ENCODE measurements around the gene FUBP3.
A peak's percentile ranks its signal among the peaks of the same experiment; 100 is the strongest.

FUBP3 gene

GRCh38 chr9:130578865-130579737, at the start of gene FUBP3:
Gene FUBP3, plus strand, starts transcription at chr9:130579577. Its CDS starts 104 bp downstream, at chr9:130579681.
- peak; percentile 83 for DNase-seq

GRCh38 chr9:130530938-130531337, 48.4 kb upstream of the FUBP3 start:
- DNase-seq, result no peak

- no peak for DNase-seq
Observed at GRCh38 chr9:130531670-130532069, 47.7 kb upstream of the FUBP3 start.

GRCh38 chr9:130532426-130533080, 46.8 kb upstream of the FUBP3 start:
- no peak for DNase-seq

- no peak for DNase-seq
Observed at GRCh38 chr9:130535818-130536521, 43.4 kb upstream of the FUBP3 start.

GRCh38 chr9:130536701-130537107, 42.7 kb upstream of the FUBP3 start:
- no peak for DNase-seq

GRCh38 chr9:130537346-130538050, 41.9 kb upstream of the FUBP3 start:
- DNase-seq, result no peak

GRCh38 chr9:130539420-130540223, 39.8 kb upstream of the FUBP3 start:
- no peak for DNase-seq

- DNase-seq, result no peak
Observed at GRCh38 chr9:130541533-130541932, 37.8 kb upstream of the FUBP3 start.

GRCh38 chr9:130542038-130542437, 37.3 kb upstream of the FUBP3 start:
- no peak for DNase-seq

GRCh38 chr9:130542457-130543228, 36.7 kb upstream of the FUBP3 start:
- no peak for DNase-seq

GRCh38 chr9:130543368-130543767, 36.0 kb upstream of the FUBP3 start:
- DNase-seq, result no peak

- no peak for DNase-seq
Observed at GRCh38 chr9:130543859-130544258, 35.5 kb upstream of the FUBP3 start.

- no peak for DNase-seq
Observed at GRCh38 chr9:130544364-130544763, 35.0 kb upstream of the FUBP3 start.

GRCh38 chr9:130548103-130548502, 31.3 kb upstream of the FUBP3 start:
- no peak for DNase-seq

- no peak for DNase-seq
Observed at GRCh38 chr9:130549093-130549735, 30.2 kb upstream of the FUBP3 start.

GRCh38 chr9:130554606-130555005, 24.8 kb upstream of the FUBP3 start:
- no peak for DNase-seq

- DNase-seq, result no peak
Observed at GRCh38 chr9:130555061-130555460, 24.3 kb upstream of the FUBP3 start.

GRCh38 chr9:130555968-130556367, 23.4 kb upstream of the FUBP3 start:
- DNase-seq, result no peak

- DNase-seq, result no peak
Observed at GRCh38 chr9:130556396-130557076, 22.8 kb upstream of the FUBP3 start.

Measured in activated T-cell treated with anti-CD3 and anti-CD28 coated beads for 4 hours (primary cell).